ENCODE data around the gene SP140.
A peak's percentile ranks its signal among the peaks of the same experiment; 100 is the strongest.
"Not testable (repeated sequence)": the region's sequence is repeated elsewhere in the genome, so short reads cannot be mapped to it uniquely, and the experiment has no call there.

SP140 gene

DNA sequence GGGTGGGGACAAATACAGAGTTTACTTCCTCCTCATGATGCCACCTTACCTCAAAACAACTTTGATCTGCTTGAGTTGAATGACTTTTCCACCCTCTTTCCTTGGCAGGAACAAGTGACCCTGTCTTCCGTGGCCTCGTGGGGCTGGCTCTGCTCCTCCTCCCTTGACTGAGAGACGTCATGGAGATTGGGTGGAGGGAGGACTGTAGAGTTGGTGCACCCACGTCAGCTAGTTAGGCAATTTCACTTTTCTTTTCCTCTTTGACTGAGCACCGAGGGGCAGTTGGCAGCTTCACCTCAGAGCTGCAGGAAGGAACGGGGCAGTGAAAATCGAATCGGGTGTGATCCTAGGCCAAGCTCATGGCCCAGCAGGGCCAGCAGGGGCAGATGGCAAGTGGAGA is at the start of gene SP140:
SP140 (plus strand) TSS at position 251 of the 400 bp plus-strand sequence; CDS start at position 360, 109 bp downstream.
- DNase-seq = peak; percentile 83

DNA sequence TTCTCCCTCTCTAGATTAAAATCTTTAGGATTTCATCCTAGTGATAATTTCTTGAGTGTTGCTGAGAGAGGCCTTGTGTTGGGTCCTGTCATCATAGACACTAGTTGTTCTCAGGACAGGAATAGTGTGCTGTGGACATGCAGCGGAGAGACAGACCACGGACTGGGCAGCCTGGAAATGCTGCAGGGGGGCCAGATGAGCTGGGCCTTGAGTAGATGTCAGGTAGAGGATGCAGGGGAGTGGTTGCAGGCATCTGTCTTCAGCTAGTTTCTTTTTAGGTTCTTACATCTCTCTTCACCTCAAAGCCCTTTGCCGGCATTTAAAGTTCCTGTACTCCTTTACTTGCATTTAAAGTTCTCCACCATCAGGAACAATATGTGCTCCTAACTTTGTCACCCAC is 48.5 kb upstream of the SP140 start:
- no peak for DNase-seq

DNA sequence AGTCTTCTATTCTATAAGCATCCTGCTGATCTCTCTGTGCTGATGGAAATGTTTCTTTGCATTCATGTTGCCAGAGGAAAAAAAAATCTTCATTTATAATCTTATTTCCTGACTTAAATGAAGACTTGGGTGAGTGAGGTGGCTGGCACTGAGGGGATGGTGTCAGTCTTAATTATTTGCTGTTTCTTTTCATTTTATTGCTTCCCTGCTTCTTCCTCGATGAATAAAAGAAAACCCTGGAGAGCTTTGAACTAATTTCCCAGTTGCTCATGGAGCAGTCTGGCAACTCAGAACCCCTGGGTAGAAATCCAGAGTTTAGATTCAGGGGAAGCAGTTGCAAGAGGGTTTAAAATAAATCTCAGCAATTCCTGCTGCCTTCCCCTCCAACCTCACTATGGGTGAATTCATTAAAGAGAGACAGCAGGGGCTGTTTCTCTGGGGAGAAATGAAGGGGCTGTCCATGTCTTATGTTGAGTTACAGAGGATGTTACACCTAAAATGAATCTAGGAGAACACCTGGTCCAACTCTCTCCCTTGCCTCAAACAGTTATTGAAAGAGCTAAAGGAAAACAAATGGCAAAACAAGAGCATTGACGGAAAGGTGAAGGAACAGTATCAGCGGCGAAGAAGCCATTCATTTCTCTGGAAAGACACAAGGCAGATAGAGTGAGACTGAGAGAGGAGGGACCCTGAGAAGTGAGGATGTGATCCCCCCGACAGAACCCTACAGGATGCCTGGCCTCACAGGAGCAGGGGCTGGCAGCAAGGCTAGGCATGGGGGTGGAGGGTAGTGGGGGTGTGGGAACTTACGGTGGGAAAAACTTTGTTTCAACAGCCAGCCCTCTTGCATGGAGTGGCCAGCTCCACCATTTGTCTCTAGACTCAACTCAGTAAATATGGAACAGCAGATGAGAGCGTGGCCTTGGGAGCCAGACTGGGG is 46.7 kb upstream of the SP140 start:
- no peak for DNase-seq

DNA sequence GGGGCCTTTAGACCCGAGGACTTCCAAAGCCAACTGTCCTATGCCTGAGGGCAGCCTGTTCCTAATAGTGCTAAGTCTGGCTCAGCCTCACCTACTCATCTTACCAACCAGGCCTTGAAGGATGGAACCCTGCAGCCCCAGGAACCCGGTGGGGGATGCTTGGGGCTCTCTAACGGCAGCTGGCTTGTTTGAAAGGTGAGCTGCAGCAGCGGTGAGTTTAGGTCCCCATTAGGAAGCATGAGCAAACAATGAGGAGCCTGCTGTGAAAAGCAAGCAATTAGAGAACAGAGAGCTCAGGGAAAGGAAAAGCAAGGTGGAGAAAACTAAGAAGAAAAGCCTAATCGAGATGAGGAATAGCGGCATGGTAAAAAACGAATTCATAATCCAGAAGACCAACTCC is 45.6 kb upstream of the SP140 start:
- DNase-seq = no peak

- DNase-seq = no peak
Observed at GRCh38 chr2:230181195-230181594, 44.3 kb upstream of the SP140 start.

DNA sequence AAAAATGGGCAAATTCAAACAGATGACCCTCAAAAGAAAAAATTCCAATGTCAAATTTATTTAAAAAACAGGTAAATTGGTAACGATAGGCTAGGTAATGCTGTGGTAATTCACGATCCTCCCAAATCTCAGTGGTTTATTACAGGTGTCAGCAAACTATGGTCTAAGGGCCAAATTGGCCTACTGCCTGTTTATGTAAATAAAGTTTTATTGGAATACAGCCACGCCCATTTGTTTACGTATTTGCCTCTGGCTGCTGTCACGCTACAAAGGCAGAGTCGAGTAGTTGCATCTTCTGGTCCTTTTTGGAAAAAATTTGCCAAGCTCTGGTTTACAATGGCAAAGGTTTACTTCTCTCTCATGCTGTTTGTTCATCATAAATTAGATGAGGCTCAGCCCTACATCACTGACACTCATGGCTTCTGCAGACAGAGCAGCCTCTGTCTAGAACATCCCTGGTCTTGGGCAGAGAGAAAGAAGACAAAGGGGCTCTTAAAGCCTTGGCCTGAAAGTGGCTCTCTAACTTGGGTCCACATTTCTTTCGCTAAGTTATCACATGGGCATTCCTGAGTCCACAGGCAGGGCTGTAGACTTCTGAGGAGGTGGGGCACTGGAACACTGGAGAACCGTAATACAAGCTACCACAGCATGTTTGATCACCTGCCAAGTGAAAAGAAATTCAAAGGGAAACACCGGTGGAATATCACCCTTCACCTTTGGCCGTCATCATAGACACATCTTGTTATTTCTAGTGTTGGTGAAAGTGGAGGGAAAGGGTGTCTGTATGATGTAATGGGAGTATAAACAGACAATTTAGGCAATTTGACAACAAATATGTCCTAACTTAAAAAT is 40.6 kb upstream of the SP140 start:
- DNase-seq = no peak

GRCh38 chr2:230202430-230203109 is 23.0 kb upstream of the SP140 start:
- peak; percentile 20 for DNase-seq

DNA sequence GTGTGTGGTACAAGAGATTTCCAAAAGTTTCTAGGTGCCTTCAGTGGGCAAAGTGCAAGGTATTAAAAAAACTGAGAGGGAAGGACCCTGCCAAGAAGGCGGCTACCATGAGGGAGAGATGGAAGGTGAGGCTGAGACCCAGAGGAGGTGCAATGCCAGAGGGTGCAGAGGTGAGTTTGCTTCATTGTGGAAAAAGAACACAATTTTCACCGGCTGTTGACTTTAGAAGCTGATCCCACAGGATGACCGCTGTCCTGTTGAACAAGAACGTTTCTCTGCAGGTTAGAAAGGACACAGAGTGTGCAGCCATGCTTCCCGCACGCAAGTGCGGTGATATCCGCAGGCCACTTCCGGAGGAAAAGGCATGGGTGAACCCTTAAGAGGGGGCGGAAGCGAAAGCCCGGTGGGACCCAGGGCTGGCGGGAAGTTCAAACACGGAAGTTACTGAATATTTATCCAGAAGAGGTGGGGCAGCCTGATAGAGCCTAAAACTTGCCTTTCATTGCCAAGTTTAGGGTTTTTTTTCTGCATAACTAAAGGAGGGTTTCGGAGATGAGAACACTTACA is 22.3 kb upstream of the SP140 start:
- peak; percentile 34 for DNase-seq

DNA sequence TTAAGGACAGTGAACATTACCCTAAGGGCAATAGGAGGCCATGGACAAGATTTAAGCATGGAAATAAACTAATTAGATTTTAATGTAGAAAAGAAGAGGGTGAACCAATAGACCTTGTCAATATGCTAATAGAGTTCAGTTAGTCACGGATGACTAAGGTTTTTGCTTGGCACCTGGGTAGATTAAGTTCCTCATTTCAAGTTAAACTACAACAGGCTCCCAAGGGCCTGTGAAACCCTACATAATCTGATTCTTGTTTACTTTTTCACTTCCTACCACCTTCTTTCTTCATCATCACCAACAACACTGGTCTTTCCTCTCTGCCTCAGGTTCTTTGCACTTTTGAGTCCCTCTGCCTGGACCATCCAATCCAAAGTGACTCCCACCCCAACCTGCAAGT is 20.5 kb upstream of the SP140 start:
- DNase-seq = no peak

- DNase-seq = no peak
Observed at GRCh38 chr2:230205721-230206120, 19.8 kb upstream of the SP140 start.

- DNase-seq = no peak
Observed at GRCh38 chr2:230208576-230208975, 17.0 kb upstream of the SP140 start.

DNA sequence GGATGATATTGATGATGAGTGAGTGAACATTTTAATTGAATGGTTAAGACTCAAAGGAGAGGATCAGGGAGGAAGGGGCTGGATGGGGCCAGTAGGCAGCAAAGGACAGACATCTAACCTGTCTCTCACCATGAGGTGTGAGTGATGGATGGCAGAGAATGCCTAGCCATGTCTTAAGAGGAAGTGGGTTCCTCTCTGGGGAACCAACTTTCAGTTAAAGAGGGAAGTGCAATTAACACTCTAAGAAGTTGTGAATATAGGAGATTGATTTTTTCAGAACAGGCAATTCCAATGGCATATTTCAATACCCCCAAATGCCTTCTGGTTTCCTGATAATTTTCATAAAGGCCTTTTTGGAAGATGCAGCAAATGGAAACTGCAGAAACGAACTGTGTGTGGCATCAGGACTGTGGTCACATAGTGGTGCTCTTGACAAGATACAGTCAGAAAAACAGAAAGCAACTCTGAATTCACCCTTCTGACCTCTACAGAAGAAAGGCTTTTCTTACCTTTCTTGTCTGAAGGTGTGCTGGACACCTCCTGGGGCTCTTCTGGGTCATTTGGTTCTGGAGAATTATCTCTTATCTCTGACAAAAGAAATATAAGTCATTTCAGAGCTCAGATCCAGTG is 16.0 kb upstream of the SP140 start:
- DNase-seq = no peak

DNA sequence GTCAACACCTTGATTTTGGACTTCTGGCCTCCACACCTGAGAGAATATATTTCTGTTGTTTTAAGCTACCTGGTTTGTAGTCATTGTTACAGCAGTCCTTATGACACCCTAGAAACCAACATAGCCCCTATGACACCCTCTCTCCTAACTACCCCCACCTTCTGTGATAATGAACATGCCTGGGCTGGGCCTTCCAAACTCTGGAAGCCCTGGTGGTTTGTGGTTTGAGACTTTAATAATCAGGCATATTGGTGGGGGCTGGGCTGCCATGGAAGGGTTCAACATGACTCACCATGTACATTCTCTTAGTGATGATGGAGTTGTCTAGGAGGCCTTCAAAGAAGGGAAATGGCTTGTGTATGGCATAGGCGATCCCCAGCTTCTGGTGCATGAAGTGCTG is 9.0 kb upstream of the SP140 start:
- DNase-seq = no peak

DNA sequence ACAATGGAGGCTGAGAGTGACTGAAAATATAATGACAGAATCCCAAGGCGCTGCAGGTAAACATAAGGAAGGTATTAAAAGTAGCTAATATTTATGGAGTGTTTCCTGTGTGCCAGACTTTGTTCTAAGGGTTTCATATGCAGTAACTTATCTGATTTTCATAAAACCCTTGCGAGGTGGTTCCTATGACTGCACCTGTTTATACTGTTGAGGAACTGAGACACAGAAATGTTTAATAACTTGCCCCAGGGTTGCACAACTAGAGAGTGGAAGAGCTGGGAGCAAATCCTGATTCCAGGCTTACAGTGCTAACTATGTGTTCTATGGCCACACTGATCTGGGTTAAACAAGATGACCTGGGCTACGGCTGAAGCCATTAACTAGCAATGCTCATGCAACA is 8.1 kb upstream of the SP140 start:
- no peak for DNase-seq

DNA sequence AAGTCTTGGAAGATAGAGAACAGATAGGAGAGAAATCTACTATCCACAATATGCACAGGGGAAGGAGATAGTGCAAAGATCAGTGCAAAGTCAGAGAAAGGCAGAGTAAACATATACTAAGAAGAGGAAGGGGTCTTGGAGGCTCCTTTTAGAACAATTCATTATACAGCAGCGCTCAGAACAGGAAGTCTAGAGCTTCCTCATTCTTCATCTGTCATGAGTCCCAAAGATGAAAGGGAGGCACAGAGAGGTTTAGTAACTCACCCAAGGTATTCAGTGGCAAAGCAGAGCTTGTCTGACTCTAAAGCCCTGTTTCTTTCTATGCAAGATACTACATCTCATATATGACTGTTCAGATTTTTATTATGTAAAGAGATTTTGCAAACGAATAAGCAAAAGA is 7.1 kb upstream of the SP140 start:
- no peak for DNase-seq

- peak; percentile 81 for DNase-seq
Observed at GRCh38 chr2:230219419-230220331, 5.9 kb upstream of the SP140 start, which contains the start of gene SP110. Gene SP110, minus strand, starts transcription at chr2:230219984. Its CDS starts 3,057 bp downstream, at chr2:230216927.

DNA sequence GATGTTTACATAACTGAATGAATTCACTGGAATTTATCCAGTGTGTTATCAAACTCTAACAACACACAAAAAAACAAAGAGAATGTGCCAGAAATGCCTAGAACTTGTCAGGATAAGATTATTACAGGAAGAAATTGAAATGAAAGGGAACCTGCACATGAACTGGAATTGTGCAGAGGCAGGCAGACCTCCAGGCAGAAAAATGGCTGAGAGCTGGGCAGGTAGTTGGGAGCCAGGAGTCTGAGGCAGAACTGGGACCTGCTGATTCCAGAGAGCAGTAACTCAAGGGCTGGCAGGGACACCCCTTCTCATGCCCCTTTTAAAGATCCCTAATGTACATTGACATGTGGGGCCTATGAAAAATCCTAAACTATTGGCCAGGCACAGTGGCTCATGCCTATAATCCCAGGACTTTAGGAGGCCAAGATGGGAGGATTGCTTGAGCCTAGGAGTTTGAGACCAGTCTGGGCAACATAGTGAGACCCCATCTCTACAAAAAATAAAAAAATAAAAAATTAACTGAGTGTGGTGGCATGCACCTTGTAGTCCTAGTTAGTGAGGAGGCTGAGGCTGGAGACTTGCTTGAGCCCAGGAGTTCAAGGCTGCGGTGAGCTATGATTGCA is 5.1 kb upstream of the SP140 start:
- DNase-seq = no peak

DNA sequence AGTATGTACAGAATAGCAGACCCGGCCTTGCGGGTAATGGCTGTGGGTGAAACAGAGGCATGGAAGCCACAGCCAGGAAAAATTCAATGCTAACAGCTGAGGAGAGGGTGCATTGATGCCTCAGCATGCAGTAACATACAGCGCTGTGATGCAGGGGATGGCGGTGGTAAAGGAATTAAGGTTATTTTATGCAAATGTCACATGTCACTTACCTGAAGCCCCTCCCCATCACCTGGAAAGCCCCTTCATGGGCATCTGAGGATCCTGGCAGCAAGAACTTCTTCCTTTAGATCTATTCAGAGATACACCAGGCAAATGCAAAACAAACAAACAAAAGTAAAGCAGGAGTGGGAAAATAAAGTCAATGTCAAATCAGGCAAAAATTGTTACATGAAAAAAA is 4.0 kb upstream of the SP140 start:
- DNase-seq = no peak

GRCh38 chr2:230222829-230223228 is 2.7 kb upstream of the SP140 start:
- not testable (repeated sequence) for DNase-seq

- DNase-seq = no peak
Observed at GRCh38 chr2:230224458-230224857, 1.1 kb upstream of the SP140 start.
